Activated T-cell treated with anti-CD3 and anti-CD28 coated beads, Interleukin-2, amount 50 U/mL, for 1 hour (primary cell): ENCODE results near the gene ARSG.
A peak's percentile ranks its signal among the peaks of the same experiment; 100 is the strongest.
"Not testable (repeated sequence)": the region's sequence is repeated elsewhere in the genome, so short reads cannot be mapped to it uniquely, and the experiment has no call there.

Experiments
- DNase-seq: peaks from one replicate; pipeline ENCODE4 v3.0.0-alpha.2; 2020

Gene ARSG

GRCh38 chr17:68290955-68291835, at the start of gene ARSG, which contains the start of gene SLC16A6:
Gene ARSG (plus strand): TSS chr17:68291495. CDS start chr17:68307494, 15,999 bp downstream.
Gene SLC16A6 (minus strand): TSS chr17:68291127. CDS start chr17:68278320, 12,807 bp downstream.
- DNase-seq, result peak; percentile 85

GRCh38 chr17:68246271-68247028, 44.8 kb upstream of the ARSG start:
- DNase-seq, result no peak

GRCh38 chr17:68247445-68248198, 43.7 kb upstream of the ARSG start, which contains the start of gene AMZ2:
Gene AMZ2 (plus strand): TSS chr17:68248043. CDS start chr17:68250188, 2,145 bp downstream.
- DNase-seq, result peak; percentile 100

- DNase-seq, result no peak
Measured at GRCh38 chr17:68248199-68248825, 43.0 kb upstream of the ARSG start.

GRCh38 chr17:68248891-68249290, 42.4 kb upstream of the ARSG start:
- DNase-seq, result no peak

- DNase-seq, result no peak
Measured at GRCh38 chr17:68249354-68249765, 41.9 kb upstream of the ARSG start.

GRCh38 chr17:68253426-68253825, 37.9 kb upstream of the ARSG start:
- not testable (repeated sequence) for DNase-seq

GRCh38 chr17:68255151-68255550, 36.1 kb upstream of the ARSG start:
- DNase-seq, result no peak

- no peak for DNase-seq
Measured at GRCh38 chr17:68255731-68256538, 35.4 kb upstream of the ARSG start.

GRCh38 chr17:68256701-68257100, 34.6 kb upstream of the ARSG start:
- not testable (repeated sequence) for DNase-seq

- DNase-seq, result no peak
Measured at GRCh38 chr17:68257934-68258333, 33.4 kb upstream of the ARSG start.

- peak; percentile 78 for DNase-seq
Measured at GRCh38 chr17:68258890-68259647, 32.2 kb upstream of the ARSG start.

- not testable (repeated sequence) for DNase-seq
Measured at GRCh38 chr17:68259648-68259951, 31.7 kb upstream of the ARSG start.

GRCh38 chr17:68260051-68260762, 31.1 kb upstream of the ARSG start:
- DNase-seq, result no peak

- not testable (repeated sequence) for DNase-seq
Measured at GRCh38 chr17:68262467-68262866, 28.8 kb upstream of the ARSG start.

GRCh38 chr17:68263101-68263681, 28.1 kb upstream of the ARSG start:
- not testable (repeated sequence) for DNase-seq

- not testable (repeated sequence) for DNase-seq
Measured at GRCh38 chr17:68265833-68266232, 25.5 kb upstream of the ARSG start.

- DNase-seq, result no peak
Measured at GRCh38 chr17:68273722-68274121, 17.6 kb upstream of the ARSG start.

GRCh38 chr17:68276339-68276738, 15.0 kb upstream of the ARSG start:
- not testable (repeated sequence) for DNase-seq

- no peak for DNase-seq
Measured at GRCh38 chr17:68277807-68278206, 13.5 kb upstream of the ARSG start.
